ENCODE results near the gene TEX2.

Gene TEX2

GRCh38 chr17:64113006-64113405, 150.1 kb downstream of the TEX2 start:
- DNase-seq (ENCODE audit: low read depth in 2 of 2): no peak

GRCh38 chr17:64111831-64112230, 151.2 kb downstream of the TEX2 start:
- no peak for DNase-seq (ENCODE audit: low read depth in 2 of 2)

- DNase-seq (ENCODE audit: low read depth in 2 of 2): no peak
These were observed 152.5 kb downstream of the TEX2 start for GRCh38 chr17:64110379-64111152.

GRCh38 chr17:64109400-64109799, 153.7 kb downstream of the TEX2 start:
- no peak for DNase-seq (ENCODE audit: low read depth in 2 of 2)

GRCh38 chr17:64107500-64108236, 155.4 kb downstream of the TEX2 start:
- no peak for DNase-seq (ENCODE audit: low read depth in 2 of 2)

GRCh38 chr17:64106918-64107317, 156.1 kb downstream of the TEX2 start:
- DNase-seq (ENCODE audit: low read depth in 2 of 2): no peak

- no peak for DNase-seq (ENCODE audit: low read depth in 2 of 2)
These were observed 159.4 kb downstream of the TEX2 start for GRCh38 chr17:64103391-64104364.

GRCh38 chr17:64102627-64103390, 160.3 kb downstream of the TEX2 start:
- DNase-seq (ENCODE audit: low read depth in 2 of 2): no peak

GRCh38 chr17:64099543-64099942, 163.5 kb downstream of the TEX2 start:
- no peak for DNase-seq (ENCODE audit: low read depth in 2 of 2)

All from fibroblast of skin of left quadriceps (primary cell).